HG03354 (cell line): Measurements from ENCODE around the gene KCNQ1.

Experiments used
- ATAC-seq: cut with Tn5 transposase; IDR thresholded peaks from one replicate; pipeline ENCODE4 v1.9.1; 2021; ENCODE audit warnings: mild to moderate bottlenecking; ENCODE audit not compliant: unreplicated experiment, poor library complexity, severe bottlenecking

The KCNQ1 gene

DNA sequence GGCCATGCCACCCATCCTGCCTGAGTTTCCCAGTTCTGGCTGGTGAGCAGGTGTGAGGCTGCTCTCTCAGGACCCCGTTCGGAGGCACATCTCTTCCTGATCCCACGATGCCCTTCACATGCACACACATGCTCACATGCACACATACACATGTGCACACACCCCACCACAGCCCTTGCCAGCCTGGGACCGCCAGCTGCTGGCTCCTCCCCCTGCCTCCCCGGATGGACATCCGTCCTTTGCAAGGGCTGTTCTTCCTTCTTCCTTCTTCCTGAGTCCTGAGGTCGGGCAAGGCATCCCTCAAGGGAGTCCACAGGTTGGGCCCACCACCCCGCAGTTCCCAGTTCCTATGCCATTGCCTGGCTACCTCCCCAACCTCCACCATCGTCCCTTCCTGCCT is 451.2 kb downstream of the KCNQ1 start:
- no peak for ATAC-seq

DNA sequence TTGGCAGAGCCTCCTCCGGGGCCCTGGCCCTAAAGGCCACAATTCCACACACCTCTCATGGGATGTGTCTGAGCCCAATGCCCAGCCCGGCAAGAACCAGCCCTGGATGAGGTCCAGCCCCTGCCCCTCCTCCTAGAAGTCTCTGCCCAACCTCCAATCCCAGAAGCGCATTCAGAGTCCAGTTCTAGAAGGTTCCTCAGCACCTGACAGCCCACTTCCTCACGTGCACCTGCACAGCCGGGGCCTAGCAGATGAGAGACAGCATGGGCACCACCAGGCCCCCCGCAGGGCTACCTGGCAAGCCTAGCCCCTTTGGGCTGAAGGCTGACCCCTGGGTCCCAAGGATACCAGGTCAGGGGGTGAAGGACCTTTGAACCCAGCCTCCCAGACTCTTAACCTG is 452.2 kb downstream of the KCNQ1 start:
- no peak for ATAC-seq

DNA sequence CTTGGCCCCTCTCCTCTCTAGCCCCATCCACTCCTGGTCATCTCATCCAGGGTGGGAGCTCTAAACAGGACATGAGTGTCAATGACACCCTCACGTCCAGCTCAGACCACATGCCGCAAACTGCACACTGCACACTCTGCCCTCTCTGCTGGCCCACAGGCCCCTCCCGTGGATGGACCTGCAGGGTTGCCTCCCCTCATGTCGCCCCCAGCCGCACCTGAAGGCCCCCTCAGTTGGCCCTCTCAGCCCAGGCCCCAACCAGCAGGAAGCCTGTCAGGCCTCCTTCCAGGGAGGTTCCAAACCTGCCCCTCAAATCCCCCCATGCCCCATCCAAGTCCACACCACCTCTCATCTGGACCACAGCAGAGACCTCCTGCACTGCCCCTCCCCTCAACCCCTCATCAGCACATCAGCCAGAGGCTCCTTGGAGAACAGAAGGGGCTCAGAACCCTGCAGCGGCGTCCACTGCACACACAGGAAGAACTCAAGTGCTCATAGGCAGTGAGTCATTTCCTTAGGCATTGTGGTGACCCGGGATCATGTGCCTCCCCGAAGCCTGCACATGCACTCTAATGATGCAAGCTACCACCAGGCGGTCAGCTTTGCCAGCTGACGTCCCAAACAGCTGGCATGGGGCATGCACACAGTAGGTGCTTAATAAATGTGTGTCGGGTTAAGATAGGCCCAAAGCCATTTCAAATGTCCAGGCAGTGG is 453.7 kb downstream of the KCNQ1 start:
- ATAC-seq = no peak
